Measurements from ENCODE around the gene RAB23. TPM values are rescaled to one million over a fixed set of nuclear protein-coding genes. Genes with fewer than 3 reads are reported as not detected.

RAB23 gene
- total and polyA plus RNA-seq, 2 donors (not counting 3 experiments of a cell fraction or from before 2014, with no cell fraction given) = 3.4 to 9.4 TPM

- FAIRE-seq (no peak), DNase-seq (ENCODE audit: low read depth, low spot score) (no peak)
- ChIA-PET CTCF (no interaction called here), POLR2A (no interaction called here)
- Histone ChIP-seq H3K79me2 (ENCODE audit: control insufficient read depth, insufficient read depth, low read length) (peaks cover 8% of the 10 kb centered on the region), H3K4me3 (replicated peaks in 1 of 3; ENCODE audit: insufficient read depth in 1 of 3, low read depth in 1 of 3, low read length in 3 of 3) (no peak overlapping the region), H2AFZ (ENCODE audit: low read depth, low read length) (no peak overlapping the region), H3K9ac (replicated peaks; ENCODE audit: extremely low read depth, insufficient read depth, low read length) (no peak overlapping the region), H3K27ac (ENCODE audit: insufficient read depth, low read depth, low read length) (no peak overlapping the region), H3K4me2 (ENCODE audit: insufficient read depth, low read length) (no peak overlapping the region), H3K9me1 (replicated peaks; ENCODE audit: control insufficient read depth, extremely low read depth, insufficient read depth, low read length) (no peaks in the 10 kb centered on the region), H3K4me1 (ENCODE audit: control insufficient read depth, extremely low read depth, insufficient read depth, low read length) (no peaks in the 10 kb centered on the region), H4K20me1 (replicated peaks; ENCODE audit: control insufficient read depth, extremely low read depth, insufficient read depth, low read length) (no peaks in the 10 kb centered on the region), H3K9me3 (replicated peaks; ENCODE audit: control insufficient read depth, insufficient read depth, low read length) (no peaks in the 10 kb centered on the region), H3K27me3 (ENCODE audit: control insufficient read depth in 2 of 2, insufficient read depth in 2 of 2, low read length in 2 of 2) (no peaks in the 10 kb centered on the region), H3K36me3 (ENCODE audit: control insufficient read depth in 2 of 2, extremely low read depth in 1 of 2, insufficient read depth in 2 of 2, low read length in 2 of 2) (no peaks in the 10 kb centered on the region)
- intact Hi-C loops (cut with micrococcal nuclease) = no loop called here
- dilution Hi-C loops (cut with MboI; ENCODE audit: extremely low pct_ligation_motif_present, low sequenced_read_pairs) = no loop called here
- TF ChIP-seq POLR2A (IDR thresholded peaks at IDR 0.05; ENCODE audit: low read depth, low read length) = no peak
- no peak for TF ChIP-seq FOS (IDR thresholded peaks at IDR 0.05; ENCODE audit: borderline replicate concordance, insufficient read depth, low read length)
- TF ChIP-seq POLR2AphosphoS5 (IDR thresholded peaks at IDR 0.05; ENCODE audit: insufficient read depth, low read depth, low read length) = no peak
- no peak for TF ChIP-seq MYC (IDR thresholded peaks at IDR 0.05; ENCODE audit: low read depth, low read length)
- no peak for TF ChIP-seq CTCF (IDR thresholded peaks at IDR 0.05; ENCODE audit: extremely low read depth in 1 of 2, insufficient read depth in 1 of 2, low read depth in 1 of 2, low read length in 2 of 2)
- TF ChIP-seq MAX (IDR thresholded peaks at IDR 0.05; ENCODE audit: insufficient read depth, insufficient read length) = no peak
- TF ChIP-seq JUN (IDR thresholded peaks at IDR 0.05; ENCODE audit: borderline replicate concordance, insufficient read depth, insufficient read length, low read depth) = no peak
- no peak for TF ChIP-seq GATA2 (IDR thresholded peaks at IDR 0.05; ENCODE audit: insufficient read depth, insufficient read length, low read depth, low read length)
- TF ChIP-seq EZH2 (IDR thresholded peaks at IDR 0.05; ENCODE audit: borderline replicate concordance, low read depth, low read length, severe bottlenecking) = no peak
- no TSS peak for BruUV-seq (replicated peaks)
Observed at GRCh38 chr6:57183336-57183735, 38.8 kb downstream of the RAB23 start.
